T-helper 2 cell treated with Interferon-gamma antibody and Interleukin-4, amounts not matched to agents 100 ng/mL and 5 ng/mL, for 36 hours (primary cell): ENCODE data around the gene NEURL1. TPM values are rescaled to one million over a fixed set of nuclear protein-coding genes. Genes with fewer than 3 reads are reported as not detected.

Experiments
- intact Hi-C: fragments of 100-400 bp; cut with micrococcal nuclease; formaldehyde crosslinking; loops from one replicate; pipeline ENCODE4 v1.15.1; 2023
- total RNA-seq: library from RNA; stranded (reverse); gene quantifications from 2 replicates; pipeline ENCODE4 v1.2.3, GENCODE V29; 2022

Gene NEURL1
- total RNA-seq, 1 donor from 2014 or later, result 1.5 TPM

- intact Hi-C loops, result no loop called here
Observed at GRCh38 chr10:103458720-103459119, 34.8 kb upstream of the NEURL1 start, which contains the start of gene CALHM1. Gene CALHM1 (minus strand): TSS chr10:103458900. CDS start chr10:103458751, 149 bp downstream.

GRCh38 chr10:103459615-103460014 is 33.9 kb upstream of the NEURL1 start:
- intact Hi-C loops, result no loop called here

GRCh38 chr10:103463499-103463898 is 30.0 kb upstream of the NEURL1 start:
- intact Hi-C loops, result no loop called here

DNA sequence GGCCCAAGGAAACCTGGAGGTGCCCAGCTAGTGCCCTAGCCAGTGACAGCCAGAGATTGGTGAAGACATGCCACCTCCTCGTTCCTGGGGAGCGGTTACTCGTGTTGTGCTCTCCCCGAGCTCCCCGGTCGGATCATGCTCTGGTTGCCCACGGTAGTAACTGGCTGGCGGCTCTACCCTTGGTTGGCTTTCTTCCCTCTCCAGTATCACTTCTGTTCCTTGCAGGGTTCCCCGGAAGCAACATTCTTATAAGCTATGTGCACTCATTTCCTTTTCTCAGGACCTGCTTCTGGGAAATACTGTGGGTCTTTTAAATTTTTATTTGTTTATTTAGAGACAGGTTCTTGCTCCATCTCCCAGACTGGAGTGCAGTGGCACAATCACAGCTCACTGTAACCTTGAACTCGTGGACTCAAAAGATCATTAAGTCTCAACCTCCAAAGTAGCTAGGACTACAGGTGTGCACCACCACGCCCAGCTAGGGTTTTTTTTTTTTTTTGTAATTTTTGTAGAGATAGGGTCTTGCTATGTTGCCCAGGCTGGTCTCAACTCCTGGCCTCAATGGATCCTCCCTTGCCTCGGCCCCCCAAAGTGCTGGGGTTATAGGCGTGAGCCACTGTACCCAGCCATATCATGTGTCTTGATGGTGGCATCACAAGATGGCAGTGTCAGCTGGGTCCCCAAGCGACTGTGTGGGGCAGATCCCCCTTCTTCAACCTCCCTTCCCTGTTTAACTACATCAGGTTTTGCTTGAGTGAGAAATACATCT is 27.9 kb upstream of the NEURL1 start:
- intact Hi-C loops, result no loop called here

- intact Hi-C loops, result no loop called here
Observed at GRCh38 chr10:103466734-103467133, 26.8 kb upstream of the NEURL1 start.

- intact Hi-C loops, result no loop called here
Observed at GRCh38 chr10:103467406-103467805, 26.1 kb upstream of the NEURL1 start.

GRCh38 chr10:103469201-103469600 is 24.3 kb upstream of the NEURL1 start:
- intact Hi-C loops, result no loop called here

DNA sequence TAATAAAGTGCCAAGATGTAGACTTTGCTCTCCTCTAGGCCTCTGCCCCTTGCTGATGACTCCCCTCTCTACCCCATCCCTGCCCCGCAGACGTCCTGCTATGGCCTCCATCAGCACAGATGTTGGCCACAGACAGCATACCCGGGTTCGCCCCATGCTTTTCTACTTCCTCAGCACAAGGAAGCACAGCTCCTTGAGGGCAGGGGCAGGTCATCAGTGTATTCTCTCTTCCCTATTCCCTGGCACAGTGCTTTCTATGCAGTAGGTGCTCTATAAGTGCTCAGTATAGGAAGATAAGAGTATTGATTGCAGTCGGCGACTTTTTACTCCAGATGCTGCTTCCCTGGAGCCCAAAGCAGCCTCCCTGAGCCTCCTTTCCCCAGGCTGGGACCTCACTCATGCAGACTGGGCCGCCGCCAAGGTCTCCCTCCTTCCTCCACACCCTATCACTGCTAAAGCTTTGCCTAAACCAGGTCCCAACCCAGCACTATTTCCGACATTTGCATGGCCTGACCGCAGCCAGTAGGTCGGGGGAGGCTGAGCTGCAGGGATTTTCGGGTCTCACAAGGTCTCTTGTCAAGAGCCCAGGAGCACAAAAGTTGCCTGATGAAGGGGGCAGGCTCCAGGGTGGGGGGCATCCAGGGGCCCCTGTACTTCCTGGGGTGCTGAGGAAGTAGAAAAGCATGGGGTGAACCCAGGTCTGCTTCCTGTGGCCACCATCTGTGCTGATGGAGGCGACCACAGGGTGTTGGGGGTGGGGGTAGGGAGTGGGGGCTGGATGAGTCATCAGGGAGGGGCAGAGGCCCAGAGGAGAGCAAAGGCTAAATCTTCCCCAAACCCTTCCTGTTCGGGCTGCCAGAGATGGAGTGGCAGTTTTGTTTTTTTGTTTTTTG is 22.5 kb upstream of the NEURL1 start:
- intact Hi-C loops, result loop anchor here (1.0 to 5.0 kb wide), 4 partner anchors 11 to 104 kb away; partner anchors contain the start of genes ATP5MK, CALHM2, PDCD11 and TAF5

DNA sequence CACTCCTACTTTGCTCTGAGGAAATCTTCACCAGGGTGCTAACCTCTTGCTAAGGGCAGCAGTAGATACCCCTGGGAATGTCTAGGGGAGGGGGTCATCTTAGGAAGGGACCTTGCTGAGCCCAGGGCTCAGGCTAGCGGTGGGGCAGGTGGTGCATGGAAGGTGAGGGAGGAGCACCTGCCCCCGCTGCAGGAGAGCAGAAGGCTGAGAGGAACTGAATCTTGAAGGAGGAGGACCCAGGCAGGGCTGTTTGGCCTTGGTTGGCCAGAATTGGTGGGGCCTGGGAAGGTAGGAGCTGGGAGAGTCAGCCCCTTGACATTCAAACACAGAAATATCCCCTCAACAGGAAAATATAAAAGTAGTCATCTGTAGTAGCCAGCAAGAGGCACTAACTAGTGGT is 21.5 kb upstream of the NEURL1 start:
- intact Hi-C loops, result loop anchor here (5.0 kb wide), 1 partner anchor 105 kb away; the partner anchor contains the start of gene TAF5

DNA sequence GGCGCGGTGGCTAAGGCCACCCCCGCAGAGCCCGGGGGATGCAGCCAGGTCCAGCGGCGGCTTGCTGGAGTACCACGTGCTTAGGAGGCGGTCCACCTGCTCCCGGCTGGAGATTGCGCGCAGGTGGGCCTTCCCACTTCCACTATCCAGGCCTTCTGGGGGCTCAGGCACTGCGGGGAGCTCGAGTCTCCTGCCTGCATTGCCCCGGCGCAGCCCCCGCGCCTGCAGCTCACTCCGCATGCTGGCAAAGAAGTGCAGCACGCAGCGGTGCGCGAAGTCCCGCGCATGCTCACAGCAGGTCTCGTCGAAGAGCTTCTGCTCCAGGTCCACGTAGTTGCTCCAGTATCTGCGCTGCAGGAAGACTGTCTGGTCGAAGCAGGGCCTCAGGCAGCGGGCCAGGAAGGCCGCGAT is 20.2 kb upstream of the NEURL1 start:
- intact Hi-C loops, result loop anchor here (5.0 kb wide), 1 partner anchor 106 kb away; the partner anchor contains the start of gene TAF5

- intact Hi-C loops, result loop anchor here (5.0 kb wide), 1 partner anchor 107 kb away; the partner anchor contains the start of gene TAF5
Observed at GRCh38 chr10:103474077-103474476, 19.4 kb upstream of the NEURL1 start.

GRCh38 chr10:103475437-103475836 is 18.1 kb upstream of the NEURL1 start:
- intact Hi-C loops, result no loop called here

- intact Hi-C loops, result no loop called here
Observed at GRCh38 chr10:103476046-103476768, 17.3 kb upstream of the NEURL1 start.

GRCh38 chr10:103478671-103479070 is 14.8 kb upstream of the NEURL1 start:
- intact Hi-C loops, result no loop called here

- intact Hi-C loops, result no loop called here
Observed at GRCh38 chr10:103479135-103479534, 14.4 kb upstream of the NEURL1 start, which contains the start of gene CALHM3. Gene CALHM3 (minus strand): TSS chr10:103479240. CDS start chr10:103479032, 208 bp downstream.

DNA sequence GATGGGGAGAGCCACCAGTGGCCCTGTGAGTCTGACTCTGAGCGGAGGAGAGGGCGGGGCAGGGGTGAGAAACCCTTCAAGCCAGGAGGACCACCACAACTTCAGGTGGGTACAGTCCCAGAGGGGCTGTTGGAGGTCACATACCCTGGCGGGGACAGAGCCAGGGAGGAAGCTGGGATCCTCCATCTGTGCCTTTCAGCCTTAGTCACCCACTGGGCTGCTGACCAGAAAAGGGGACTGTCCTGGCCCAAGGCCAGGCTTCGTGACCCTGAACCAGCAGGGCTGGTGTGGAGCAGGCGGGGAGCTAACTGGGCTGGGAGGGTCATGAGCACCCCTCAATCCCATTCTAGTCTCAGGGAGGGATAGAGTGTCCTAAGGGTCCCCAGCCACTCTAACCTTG is 13.0 kb upstream of the NEURL1 start:
- intact Hi-C loops, result loop anchor here (10.0 kb wide), 1 partner anchor 566 kb away; the partner anchor contains the start of gene CNNM2

DNA sequence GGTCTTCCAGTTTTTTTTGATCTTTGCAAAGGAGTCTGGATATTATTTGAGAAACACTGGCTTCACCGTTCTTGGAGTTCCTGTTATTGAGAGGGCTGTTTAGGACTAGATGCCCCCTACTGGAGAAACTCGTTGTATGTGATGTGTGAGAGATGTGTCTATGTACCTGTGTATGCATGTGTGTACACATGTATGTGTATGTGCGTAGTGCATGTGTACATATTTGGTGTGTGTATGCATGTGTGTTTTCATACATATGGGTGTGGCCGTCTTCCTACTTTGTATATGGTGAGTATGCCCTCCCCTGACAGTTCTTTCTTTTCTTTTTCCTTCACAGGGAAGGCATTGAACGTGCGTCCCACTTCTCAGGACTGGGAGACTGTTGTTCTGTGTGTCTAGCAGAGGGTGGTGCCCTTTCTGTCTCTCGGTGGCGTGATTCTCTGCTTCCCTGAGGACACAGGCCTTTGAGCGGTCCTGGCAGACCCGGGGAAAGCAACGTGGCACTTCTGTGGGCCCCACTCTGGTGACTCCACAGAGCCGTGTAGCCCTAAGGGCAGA is 11.5 kb upstream of the NEURL1 start:
- intact Hi-C loops, result loop anchor here (1.0 to 10.0 kb wide), 3 partner anchors 11 to 567 kb away; partner anchors contain the start of gene CNNM2

DNA sequence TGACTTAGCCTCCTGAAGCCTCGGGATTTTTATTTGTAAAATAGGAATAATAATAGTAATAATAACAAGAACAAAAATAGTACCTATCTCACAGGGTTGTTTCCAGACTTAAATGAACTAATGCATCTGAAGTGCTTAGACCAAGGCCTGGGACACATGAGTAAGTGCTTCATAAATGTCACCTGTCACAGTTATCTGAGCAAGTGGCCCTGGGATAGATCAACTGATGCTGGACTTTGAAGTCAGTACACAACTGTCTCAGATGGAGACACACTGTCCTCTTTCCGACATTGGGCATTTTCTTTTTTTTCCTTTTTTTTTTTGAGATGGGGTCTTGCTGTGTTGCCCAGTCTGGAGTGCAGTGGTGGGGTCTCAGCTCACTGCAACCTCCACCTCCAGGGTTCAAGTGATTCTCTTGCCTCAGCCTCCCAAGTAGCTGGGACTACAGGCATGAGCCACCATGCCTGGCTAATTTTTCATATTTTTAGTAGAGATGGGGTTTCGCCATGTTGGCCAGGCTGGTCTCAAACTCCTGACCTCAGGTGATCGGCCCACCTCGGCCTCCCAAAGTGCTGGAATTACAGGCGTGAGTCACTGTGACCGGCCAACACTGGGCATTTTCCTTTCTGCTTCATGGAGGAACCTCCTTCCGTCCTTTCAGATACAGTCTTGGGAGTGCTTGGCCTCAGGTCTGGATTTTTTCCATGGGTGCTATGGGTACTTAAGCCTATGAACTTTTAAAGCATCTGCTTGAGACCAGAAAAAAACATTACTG is 6.7 kb upstream of the NEURL1 start:
- intact Hi-C loops, result loop anchor here (5.0 to 10.0 kb wide), 2 partner anchors 135 to 572 kb away; partner anchors contain the start of genes CNNM2 and PCGF6

GRCh38 chr10:103487410-103487708 is 6.1 kb upstream of the NEURL1 start:
- intact Hi-C loops, result loop anchor here (5.0 to 10.0 kb wide), 2 partner anchors 135 to 573 kb away; partner anchors contain the start of genes CNNM2 and PCGF6

DNA sequence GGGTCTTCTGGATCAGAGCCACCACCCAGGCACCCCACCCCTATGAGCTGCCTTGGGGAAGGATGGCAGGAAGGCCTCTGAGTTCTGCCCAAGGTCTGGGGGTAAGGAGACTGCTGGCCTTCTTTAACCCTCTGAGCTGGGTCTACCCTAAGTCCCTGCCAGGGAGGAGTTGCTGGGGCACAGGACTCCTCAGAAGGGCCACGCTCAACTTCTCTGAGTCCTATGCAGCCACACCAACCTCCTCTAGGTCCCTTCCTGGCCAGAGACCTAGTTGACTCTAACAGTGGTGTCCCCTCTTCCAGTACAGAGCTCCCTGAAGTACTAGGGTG is 2.6 kb upstream of the NEURL1 start:
- intact Hi-C loops, result loop anchor here (10.0 kb wide), 1 partner anchor 94 kb away; no protein-coding TSS in a partner anchor
